GM19467 (cell line): ENCODE results near the gene LRRC38.
"Not testable (repeated sequence)": the region's sequence is repeated elsewhere in the genome, so short reads cannot be mapped to it uniquely, and the experiment has no call there.

Source experiments
- ATAC-seq: cut with Tn5 transposase; IDR thresholded peaks from one replicate; pipeline ENCODE4 v1.9.1; 2021; ENCODE audit warnings: mild to moderate bottlenecking, moderate library complexity; ENCODE audit not compliant: unreplicated experiment

Gene LRRC38

GRCh38 chr1:13513895-13514546, at the start of gene LRRC38:
Gene LRRC38 (minus strand): TSS chr1:13514003. CDS start chr1:13513593, 410 bp downstream.
- no peak for ATAC-seq

GRCh38 chr1:13562981-13563380, 49.2 kb upstream of the LRRC38 start:
- ATAC-seq: not testable (repeated sequence)

GRCh38 chr1:13560541-13560940, 46.7 kb upstream of the LRRC38 start:
- ATAC-seq: no peak

- ATAC-seq: no peak
Observed at GRCh38 chr1:13556224-13556764, 42.5 kb upstream of the LRRC38 start.

- ATAC-seq: no peak
Observed at GRCh38 chr1:13554798-13555197, 41.0 kb upstream of the LRRC38 start.

- no peak for ATAC-seq
Observed at GRCh38 chr1:13550663-13551062, 36.9 kb upstream of the LRRC38 start.

- ATAC-seq: no peak
Observed at GRCh38 chr1:13549521-13549920, 35.7 kb upstream of the LRRC38 start.

- ATAC-seq: no peak
Observed at GRCh38 chr1:13549021-13549420, 35.2 kb upstream of the LRRC38 start.

- no peak for ATAC-seq
Observed at GRCh38 chr1:13548281-13548680, 34.5 kb upstream of the LRRC38 start.

GRCh38 chr1:13546791-13547190, 33.0 kb upstream of the LRRC38 start:
- ATAC-seq: no peak

GRCh38 chr1:13544221-13544556, 30.4 kb upstream of the LRRC38 start:
- no peak for ATAC-seq

- ATAC-seq: no peak
Observed at GRCh38 chr1:13543451-13544220, 29.8 kb upstream of the LRRC38 start.

- ATAC-seq: no peak
Observed at GRCh38 chr1:13541435-13542215, 27.8 kb upstream of the LRRC38 start.

- no peak for ATAC-seq
Observed at GRCh38 chr1:13540866-13541265, 27.1 kb upstream of the LRRC38 start.

GRCh38 chr1:13539683-13540082, 25.9 kb upstream of the LRRC38 start:
- no peak for ATAC-seq

- no peak for ATAC-seq
Observed at GRCh38 chr1:13538832-13539231, 25.0 kb upstream of the LRRC38 start.

GRCh38 chr1:13536571-13536970, 22.8 kb upstream of the LRRC38 start:
- ATAC-seq: no peak

- no peak for ATAC-seq
Observed at GRCh38 chr1:13535227-13535626, 21.4 kb upstream of the LRRC38 start.

- no peak for ATAC-seq
Observed at GRCh38 chr1:13528320-13528719, 14.5 kb upstream of the LRRC38 start.

- ATAC-seq: no peak
Observed at GRCh38 chr1:13523780-13524477, 10.1 kb upstream of the LRRC38 start.

- ATAC-seq: no peak
Observed at GRCh38 chr1:13520985-13521384, 7.2 kb upstream of the LRRC38 start.
